Measurements from ENCODE around the gene CNGB1.

CNGB1 gene

GRCh38 chr16:57971848-57972247 is 920 bp upstream of the CNGB1 start:
- no peak for DNase-seq

GRCh38 chr16:57970319-57970718 is 609 bp downstream of the CNGB1 start:
- no peak for DNase-seq

DNA sequence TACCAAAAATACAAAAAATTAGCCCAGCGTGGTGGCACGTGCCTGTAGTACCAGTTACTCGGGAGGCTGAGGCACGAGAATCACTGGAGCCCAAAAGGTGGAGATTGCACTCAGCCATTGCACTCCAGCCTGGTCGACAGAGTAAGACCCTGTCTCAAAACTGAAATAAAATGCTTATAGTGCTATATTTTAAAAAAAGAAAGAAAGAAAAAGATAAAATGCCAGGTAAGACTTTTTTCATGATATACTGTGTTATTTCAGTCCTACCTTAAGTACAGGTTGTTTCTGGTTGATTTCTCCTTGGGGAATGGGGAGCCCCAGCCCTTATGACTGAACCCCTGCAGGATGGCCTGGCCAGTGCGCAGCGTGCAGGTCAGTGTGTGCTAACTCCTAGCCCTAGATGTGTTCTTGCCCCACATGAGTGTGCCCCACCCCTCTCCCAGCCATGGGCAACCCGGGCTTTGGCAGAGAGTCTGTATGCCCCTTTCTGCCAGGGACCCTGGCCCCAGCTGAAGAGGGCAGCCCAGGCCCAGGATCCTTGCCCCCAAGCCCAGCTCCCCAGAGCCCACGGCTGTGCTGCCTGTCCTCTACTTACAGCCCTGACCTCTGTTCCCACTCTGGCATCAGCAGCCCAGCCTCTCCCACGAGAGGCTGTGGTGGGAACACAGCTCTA is 1.3 kb downstream of the CNGB1 start:
- no peak for DNase-seq

- DNase-seq, result no peak
Observed at GRCh38 chr16:57967916-57968315, 3.0 kb downstream of the CNGB1 start.

- no peak for DNase-seq
Observed at GRCh38 chr16:57966986-57967385, 3.9 kb downstream of the CNGB1 start.

DNA sequence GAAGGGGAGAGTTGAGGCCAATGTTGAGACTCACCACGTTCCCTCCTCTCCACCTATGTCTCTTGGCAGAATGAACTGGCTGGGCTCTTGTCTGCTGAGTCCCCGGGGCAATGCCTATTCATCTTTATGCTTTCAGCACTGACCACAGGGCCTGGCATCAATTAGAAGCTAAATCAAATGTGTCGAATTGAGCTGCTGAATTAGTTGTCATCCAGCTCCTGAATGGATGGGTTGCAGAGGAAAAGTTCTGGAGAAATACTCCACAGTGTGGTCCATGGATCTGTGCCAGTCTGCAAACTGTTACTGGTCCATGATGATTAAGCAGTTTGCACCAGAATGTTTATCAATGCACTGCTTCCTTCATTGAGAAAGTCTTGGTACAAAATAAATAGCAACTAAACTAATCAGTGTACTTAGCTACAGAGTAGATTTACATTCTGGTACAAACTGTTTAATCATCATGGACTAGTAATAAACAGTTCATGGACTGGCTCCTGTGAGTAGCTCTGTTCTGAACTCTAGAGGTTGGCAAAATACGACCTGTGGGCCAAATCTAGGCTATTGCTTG is 4.6 kb downstream of the CNGB1 start:
- no peak for DNase-seq

DNA sequence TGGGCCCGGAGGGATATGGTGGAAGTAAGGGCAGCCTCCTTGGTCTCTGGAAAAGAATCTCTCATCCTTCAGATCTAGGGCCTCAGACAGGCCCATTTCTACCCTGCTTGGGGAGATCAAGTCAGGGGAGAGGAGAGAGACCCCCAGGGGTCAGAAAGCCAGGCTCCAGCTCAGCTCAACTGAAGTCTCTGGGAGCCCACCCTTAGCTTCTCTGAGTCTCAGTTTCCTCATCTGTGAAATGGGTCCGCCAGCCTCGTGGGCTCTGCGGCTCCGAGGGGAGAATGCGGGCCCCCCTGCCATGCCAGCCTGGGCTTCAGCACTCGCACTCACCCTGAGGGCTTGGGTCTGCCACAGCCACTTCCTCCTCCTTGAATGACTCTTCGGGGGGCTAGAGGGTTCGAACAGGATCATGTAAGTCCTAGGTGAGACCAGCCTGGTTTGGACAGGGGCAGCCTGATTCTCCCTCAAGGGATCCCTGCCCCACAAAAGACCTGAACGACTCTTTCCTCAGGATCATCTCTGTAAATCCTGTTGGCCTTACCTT is 6.7 kb downstream of the CNGB1 start:
- DNase-seq, result no peak

DNA sequence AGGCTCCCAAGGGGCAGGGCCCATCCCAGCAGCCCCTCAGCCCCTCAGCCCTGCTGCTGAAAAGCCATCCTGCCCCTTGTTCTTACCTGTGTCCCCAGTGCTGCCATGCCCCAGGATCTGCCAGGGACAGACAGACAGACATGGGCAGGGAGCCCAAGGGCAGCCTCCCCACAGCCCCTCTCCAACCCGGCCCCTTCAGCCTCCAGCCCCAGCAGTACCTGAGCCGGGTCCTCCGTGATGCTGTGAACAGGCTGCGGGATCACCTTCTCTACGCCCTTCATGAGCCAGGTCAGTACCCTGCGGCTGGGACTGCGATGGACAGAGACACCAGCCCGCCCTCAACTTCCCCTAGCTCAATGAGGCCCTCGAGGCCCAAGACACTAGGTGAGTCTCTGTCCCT is 8.2 kb downstream of the CNGB1 start:
- no peak for DNase-seq

DNA sequence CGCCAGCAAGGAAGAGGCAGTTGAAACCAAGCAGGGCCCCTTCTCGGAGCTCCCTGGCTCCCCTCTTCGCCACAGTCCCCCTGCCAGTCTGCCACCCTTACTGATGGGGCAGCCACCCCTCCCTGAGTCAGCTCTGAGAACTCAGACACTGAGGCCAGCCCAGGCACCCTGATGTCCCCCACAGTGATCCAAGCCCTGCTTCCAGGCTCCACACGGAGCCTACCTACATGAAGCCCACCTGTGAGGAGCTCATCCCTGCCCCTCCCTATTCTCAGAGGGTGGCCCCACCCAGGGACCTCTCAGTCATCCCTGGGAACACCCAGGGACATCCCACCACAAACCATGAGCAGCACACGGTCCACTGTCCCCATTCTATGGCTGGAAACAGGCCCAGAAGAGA is 8.9 kb downstream of the CNGB1 start:
- no peak for DNase-seq

DNA sequence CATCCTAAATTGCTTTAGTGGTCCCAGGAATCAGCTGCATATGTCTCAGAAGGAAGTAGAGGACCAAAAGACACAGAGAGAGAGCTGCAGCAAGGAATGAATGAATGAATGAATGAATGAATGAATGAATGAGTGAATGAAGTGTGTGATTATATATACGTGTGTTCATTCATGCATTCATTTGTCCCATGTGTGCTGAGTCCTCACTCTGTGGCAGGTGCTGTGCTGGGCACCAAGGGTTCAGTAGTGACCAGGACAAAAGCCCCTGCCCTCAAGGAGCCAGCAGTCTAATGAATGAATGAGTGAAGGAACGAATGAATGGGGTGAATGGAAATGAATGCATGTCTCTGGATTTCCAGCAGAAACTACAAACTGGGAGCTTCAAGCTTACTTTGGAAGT is 9.4 kb downstream of the CNGB1 start:
- DNase-seq, result no peak

GRCh38 chr16:57960826-57961472 is 10.0 kb downstream of the CNGB1 start:
- DNase-seq, result no peak

- DNase-seq, result no peak
Observed at GRCh38 chr16:57960310-57960709, 10.6 kb downstream of the CNGB1 start.

DNA sequence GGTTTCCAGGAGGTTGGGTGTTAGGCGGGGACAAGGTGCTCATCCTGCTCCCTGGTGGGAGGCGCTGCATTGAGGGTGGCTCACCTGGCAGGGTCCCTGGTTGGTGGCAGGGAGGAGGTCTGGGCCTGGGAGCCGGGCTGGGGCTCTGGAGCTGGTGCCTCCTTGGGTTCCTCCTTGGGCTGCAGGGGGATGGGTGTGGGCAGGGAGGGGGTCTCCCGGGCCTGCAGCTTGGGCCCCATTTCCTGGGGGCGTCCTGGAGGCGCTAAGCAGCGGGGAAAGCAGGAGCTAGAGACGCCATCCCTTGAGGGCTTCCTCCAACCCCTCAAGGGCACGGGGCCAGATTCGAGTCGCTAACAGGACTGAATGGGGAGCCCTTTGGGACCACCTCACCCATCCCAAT is 11.1 kb downstream of the CNGB1 start:
- no peak for DNase-seq

DNA sequence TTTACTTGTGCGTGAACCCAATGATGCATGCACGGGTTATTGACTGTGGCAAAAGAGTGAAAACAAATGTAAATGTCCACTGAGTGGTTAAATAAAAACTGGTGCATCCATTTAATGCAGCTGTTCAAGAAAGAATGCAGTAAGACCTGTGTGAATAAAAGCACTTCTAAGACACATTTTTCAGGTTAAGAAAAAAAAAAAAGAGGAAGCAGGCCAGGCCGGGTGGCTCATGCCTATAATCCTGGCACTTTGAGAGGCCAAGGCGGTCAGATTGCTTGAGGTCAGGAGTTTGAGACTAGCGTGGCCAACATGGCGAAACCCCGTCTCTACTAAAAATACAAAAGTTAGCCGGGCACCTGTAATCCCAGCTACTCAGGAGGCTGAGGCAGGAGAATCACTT is 11.8 kb downstream of the CNGB1 start:
- no peak for DNase-seq

- no peak for DNase-seq
Observed at GRCh38 chr16:57958544-57958943, 12.4 kb downstream of the CNGB1 start.

GRCh38 chr16:57957673-57958392 is 13.1 kb downstream of the CNGB1 start:
- DNase-seq, result no peak

DNA sequence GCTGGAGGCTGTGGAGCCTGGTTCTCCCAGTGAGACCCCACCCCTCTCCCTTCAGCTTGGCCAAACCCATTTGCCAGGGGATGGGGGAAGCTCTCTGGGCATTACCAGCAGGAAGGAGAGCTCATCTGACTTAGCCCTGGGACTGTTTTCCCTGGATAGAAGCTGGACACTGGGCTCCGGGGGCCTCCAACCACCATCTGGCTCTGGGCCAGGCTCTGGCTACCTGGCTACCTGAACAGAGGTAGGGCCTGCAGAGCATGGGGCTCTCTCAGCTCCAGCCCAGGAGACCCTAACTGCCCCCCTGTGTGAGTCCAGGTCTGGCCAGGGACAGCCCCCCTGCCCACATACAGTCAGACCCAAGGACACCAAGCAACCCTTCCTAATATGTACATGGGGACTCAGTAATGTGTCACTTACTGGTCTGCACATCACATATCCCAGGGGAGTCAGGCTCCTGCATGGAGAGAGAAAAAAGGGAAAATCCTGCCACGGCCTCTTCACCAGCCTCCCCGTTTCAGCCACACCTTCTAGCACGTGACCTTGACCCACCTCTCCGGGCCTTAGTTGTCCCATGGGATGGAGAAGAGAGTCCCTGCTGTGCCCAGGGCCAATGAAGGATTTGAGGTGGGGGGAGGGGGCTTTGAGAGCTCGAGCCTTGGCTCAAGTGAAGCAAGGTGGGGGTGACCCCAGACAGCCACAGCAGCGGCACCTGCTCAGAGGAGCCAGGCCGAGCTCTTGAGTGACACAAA is 13.8 kb downstream of the CNGB1 start:
- DNase-seq, result no peak

GRCh38 chr16:57956270-57956808 is 14.6 kb downstream of the CNGB1 start:
- DNase-seq, result no peak

GRCh38 chr16:57955572-57956188 is 15.2 kb downstream of the CNGB1 start:
- no peak for DNase-seq

DNA sequence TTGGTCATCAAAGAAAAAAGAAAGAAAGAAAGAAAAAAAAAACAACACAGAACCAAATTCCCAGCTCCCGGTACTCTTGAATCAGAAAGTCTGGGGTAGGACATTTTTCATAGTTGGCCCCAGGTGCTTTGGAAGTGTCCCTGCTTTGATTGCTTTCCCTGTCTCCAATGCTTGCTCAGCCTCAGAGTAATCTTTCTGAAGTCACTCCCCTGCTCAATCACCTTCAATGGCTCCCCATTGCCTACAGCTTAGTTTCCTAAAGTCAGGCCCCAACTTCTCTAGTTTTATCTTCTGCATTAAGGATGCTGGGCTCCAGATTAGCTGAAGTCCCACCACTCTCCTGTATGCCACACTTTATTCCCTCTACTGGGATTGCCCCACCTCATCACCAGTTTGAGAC is 17.1 kb downstream of the CNGB1 start:
- no peak for DNase-seq

DNA sequence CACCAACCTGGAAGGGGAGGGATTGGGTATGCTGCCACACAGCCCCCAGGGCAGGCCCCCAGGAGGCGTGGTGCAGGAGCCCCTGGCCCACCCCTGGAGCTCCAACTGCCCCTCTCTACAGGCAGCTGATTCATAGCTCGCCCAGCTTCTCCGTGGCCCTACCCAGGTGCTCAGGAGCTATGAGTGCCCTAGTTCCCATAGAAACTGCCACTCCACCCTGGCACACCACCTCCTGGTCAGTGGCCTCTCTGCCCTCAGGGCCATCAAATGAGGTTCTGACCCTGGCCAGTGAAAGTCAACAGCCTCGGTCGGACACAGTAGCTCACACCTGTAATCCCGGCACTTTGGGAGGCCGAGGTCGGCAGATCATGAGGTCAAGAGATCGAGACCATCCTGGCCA is 18.0 kb downstream of the CNGB1 start:
- DNase-seq, result no peak
